HG03575 (cell line): ENCODE measurements around the gene SH3BP5L.

Experiments
- ATAC-seq: cut with Tn5 transposase; IDR thresholded peaks from one replicate; pipeline ENCODE4 v1.9.1; 2021; ENCODE audit not compliant: unreplicated experiment, insufficient number of reproducible peaks, low FRiP score; ENCODE audit errors: extremely low read depth

SH3BP5L gene

GRCh38 chr1:248852481-248853405 lies 27.0 kb upstream of the SH3BP5L start:
- no peak for ATAC-seq

- no peak for ATAC-seq
Observed at GRCh38 chr1:248851390-248851789, 25.7 kb upstream of the SH3BP5L start.

- no peak for ATAC-seq
Observed at GRCh38 chr1:248850536-248851251, 25.0 kb upstream of the SH3BP5L start.

- ATAC-seq, result no peak
Observed at GRCh38 chr1:248850124-248850523, 24.4 kb upstream of the SH3BP5L start.

GRCh38 chr1:248849637-248850036 lies 23.9 kb upstream of the SH3BP5L start:
- no peak for ATAC-seq

GRCh38 chr1:248849152-248849551 lies 23.4 kb upstream of the SH3BP5L start:
- no peak for ATAC-seq

GRCh38 chr1:248848602-248849001 lies 22.9 kb upstream of the SH3BP5L start:
- no peak for ATAC-seq

- no peak for ATAC-seq
Observed at GRCh38 chr1:248847956-248848561, 22.3 kb upstream of the SH3BP5L start.

GRCh38 chr1:248847181-248847955 lies 21.7 kb upstream of the SH3BP5L start:
- no peak for ATAC-seq

GRCh38 chr1:248844526-248844925 lies 18.8 kb upstream of the SH3BP5L start:
- ATAC-seq, result no peak

- ATAC-seq, result no peak
Observed at GRCh38 chr1:248843687-248844086, 18.0 kb upstream of the SH3BP5L start.

- ATAC-seq, result no peak
Observed at GRCh38 chr1:248842781-248843331, 17.1 kb upstream of the SH3BP5L start.

GRCh38 chr1:248841702-248842395 lies 16.1 kb upstream of the SH3BP5L start:
- ATAC-seq, result no peak

- no peak for ATAC-seq
Observed at GRCh38 chr1:248840946-248841345, 15.2 kb upstream of the SH3BP5L start.

- ATAC-seq, result no peak
Observed at GRCh38 chr1:248839168-248839555, 13.4 kb upstream of the SH3BP5L start.

- ATAC-seq, result peak; percentile 40
Observed at GRCh38 chr1:248838357-248839167, 12.8 kb upstream of the SH3BP5L start.

- peak; percentile 78 for ATAC-seq
Observed at GRCh38 chr1:248837781-248838356, 12.2 kb upstream of the SH3BP5L start, which contains the start of gene ZNF672. TSS of gene ZNF672 (plus strand) at chr1:248838224. CDS start at chr1:248847275, 9,051 bp downstream.
